GM12865 (cell line): ENCODE data around the gene THSD7B.

Experiments
- DNase-seq: peaks from one replicate; pipeline ENCODE4 v3.0.0; 2010; ENCODE audit warnings: low read depth
- H3K4me3 ChIP-seq: 2 replicates; pipeline ENCODE4 v1.5.1; 2011; ENCODE audit warnings: mild to moderate bottlenecking, low read depth, low read length, control low read depth
- TF ChIP-seq, protein P1 (sequence below): IDR thresholded peaks from 2 replicates; pipeline ENCODE4 v1.5.1; 2011; ENCODE audit warnings: low read length, control low read depth, low read depth, inconsistent platforms; ENCODE audit not compliant: insufficient read depth; ENCODE audit errors: missing control alignments

Gene THSD7B

DNA sequence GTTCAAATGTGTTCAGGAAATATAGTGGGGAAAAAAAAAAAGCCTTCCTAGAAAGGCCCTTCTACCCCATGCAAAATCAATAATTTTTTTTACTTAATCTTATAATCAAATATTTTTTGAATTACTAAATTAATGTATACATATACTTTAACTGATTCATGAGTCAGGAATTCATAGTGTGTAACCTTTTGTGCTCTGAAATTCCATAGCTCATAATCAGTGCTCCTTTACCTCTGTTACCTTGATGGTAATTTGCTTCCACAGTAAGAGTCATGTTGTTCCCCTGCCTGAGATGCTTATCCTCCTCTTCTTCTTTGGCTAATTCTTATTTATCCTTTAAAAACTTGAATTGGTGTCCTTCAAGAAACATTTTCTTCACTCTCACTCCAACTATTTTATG, 414.2 kb downstream of the THSD7B start:
- TF ChIP-seq, protein P1, sequence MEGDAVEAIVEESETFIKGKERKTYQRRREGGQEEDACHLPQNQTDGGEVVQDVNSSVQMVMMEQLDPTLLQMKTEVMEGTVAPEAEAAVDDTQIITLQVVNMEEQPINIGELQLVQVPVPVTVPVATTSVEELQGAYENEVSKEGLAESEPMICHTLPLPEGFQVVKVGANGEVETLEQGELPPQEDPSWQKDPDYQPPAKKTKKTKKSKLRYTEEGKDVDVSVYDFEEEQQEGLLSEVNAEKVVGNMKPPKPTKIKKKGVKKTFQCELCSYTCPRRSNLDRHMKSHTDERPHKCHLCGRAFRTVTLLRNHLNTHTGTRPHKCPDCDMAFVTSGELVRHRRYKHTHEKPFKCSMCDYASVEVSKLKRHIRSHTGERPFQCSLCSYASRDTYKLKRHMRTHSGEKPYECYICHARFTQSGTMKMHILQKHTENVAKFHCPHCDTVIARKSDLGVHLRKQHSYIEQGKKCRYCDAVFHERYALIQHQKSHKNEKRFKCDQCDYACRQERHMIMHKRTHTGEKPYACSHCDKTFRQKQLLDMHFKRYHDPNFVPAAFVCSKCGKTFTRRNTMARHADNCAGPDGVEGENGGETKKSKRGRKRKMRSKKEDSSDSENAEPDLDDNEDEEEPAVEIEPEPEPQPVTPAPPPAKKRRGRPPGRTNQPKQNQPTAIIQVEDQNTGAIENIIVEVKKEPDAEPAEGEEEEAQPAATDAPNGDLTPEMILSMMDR: no peak
- no peak for DNase-seq
- no peak overlapping the region for H3K4me3 ChIP-seq

DNA sequence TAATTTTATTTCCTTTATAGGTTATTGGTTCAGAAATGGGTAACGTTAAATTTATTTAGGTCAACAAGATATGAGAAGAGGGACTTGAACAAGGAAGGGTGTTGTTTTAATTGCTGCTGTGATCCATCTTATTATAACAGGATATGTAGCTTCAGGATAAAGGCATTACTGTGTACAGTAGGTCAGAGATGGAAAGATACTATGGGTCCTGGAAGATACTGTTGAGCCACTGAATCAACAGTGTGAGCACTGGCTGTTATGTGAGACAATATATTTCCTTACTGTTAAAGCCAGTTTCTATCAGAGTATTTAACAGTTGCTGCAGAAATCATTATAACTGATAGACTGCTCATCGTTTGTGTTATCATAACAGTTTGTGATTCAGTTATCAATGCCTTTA, 414.7 kb downstream of the THSD7B start:
- TF ChIP-seq, protein P1: no peak
- no peak for DNase-seq
- H3K4me3 ChIP-seq: no peak overlapping the region

DNA sequence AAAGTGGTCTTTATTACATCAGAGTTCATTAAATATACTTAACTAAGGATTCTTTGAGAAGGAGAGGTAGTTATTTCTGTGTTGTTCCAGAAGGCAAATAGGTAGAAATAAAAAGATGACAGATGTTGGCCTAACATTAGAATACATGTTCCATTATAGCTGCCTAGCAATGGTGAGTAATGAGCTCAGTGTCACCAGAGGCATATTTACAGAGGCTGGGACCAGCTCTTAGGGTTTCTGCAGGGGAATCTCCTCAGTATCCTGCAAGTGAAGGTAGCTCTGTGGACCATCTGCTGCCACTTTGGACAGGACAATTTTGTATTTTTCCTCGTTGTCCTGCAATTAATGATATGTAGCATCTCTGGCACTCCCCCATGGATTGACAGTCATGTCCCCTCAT, 416.0 kb downstream of the THSD7B start:
- H3K4me3 ChIP-seq: no peak overlapping the region
- DNase-seq: no peak
- TF ChIP-seq, protein P1: no peak

DNA sequence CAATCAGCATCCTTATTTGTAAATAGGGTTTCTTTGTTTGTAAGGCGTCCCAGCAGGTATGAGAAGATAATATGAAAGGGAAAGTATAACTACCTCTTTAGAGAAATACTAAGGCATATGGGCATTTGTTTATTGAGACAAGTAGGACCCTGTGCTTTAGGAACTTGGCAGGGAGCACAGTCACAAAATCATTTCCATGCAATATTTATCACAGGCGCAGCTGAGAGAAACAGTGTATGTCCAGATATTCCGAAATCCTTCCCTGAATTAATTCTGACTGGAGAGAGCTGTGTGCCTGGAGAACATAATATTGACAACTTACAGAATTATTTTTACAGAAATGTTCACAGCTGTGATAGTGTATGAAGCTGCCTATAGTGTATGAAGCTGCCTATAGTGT, 416.7 kb downstream of the THSD7B start:
- no peak for DNase-seq
- H3K4me3 ChIP-seq: no peak overlapping the region
- TF ChIP-seq, protein P1: no peak

DNA sequence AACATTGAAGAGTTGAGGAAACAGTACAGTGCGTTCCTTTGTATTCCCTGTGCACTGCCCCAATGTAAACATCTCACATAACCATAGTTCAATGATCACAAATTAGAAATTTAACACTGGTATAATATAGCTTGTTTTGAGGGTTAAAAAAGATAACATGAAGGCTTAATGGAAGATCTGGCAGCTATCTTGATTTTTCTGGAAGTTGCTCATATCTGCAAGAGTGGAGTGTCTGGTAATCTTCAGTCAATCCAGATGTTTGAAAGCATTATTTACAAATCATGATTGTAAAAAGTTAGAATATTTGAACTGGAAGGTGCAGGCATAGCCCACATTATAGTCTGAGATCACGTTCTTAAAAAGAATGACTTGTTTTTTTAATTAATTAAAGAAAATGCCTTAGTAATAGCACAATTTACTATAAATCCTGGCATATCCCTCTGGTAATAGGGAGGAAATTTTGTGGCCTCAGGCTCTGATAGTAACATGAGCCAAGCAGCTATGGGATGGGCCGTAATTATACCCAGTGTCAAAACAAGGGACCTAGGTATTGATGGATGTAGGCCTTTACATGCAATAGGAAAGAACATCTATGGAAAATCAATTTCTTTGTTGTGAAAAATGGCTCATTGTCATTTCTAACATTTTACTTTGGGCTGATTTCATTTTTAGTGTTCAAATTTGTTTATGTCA, 418.0 kb downstream of the THSD7B start:
- no peak for DNase-seq
- TF ChIP-seq, protein P1: no peak
- H3K4me3 ChIP-seq: no peak overlapping the region

DNA sequence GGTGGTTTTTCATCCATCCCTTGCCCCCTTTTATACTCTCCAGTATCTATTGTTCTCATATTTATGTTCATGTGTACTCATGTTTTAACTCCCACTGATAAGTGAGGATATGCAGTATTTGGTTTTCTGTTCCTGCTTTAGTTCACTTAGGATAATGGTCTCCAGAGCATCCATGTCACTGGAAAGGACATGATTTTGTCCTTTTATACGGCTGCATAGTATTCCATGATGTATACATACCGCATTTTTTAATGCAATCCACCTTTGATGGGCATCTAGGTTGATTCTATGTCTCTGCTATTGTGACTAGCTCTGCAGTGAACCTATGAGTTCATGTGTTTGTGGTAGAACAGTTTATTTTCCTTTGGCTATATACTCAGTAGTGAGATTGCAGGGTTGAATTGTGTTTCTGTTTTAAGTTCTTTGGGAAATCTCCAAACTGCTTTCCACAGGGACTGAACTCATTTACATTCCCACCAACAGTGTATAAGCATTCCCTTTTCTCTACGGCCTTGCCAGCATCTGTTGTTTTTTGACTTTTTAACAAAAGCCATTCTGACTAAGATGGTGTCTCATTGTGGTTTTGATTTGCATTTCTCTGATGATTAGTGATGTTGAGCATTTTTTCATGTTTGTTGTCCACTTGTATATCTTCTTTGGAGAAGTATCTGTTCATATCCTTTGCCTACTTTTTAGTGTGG, 420.2 kb downstream of the THSD7B start:
- H3K4me3 ChIP-seq: no peak overlapping the region
- DNase-seq: no peak
- TF ChIP-seq, protein P1: no peak
